Tibial nerve (tissue), 4 donors: ENCODE results near the gene GRB2. TPM values are rescaled to one million over a fixed set of nuclear protein-coding genes. Genes with fewer than 3 reads are reported as not detected.
A peak's percentile ranks its signal among the peaks of the same experiment; 100 is the strongest.

Experiments
- DNase-seq, 2 donors: peaks; one replicate each; pipeline ENCODE4 v3.0.0-alpha.2; 2019; ENCODE audit warnings: low spot score in 2 of 2
- H3K27ac ChIP-seq, 4 donors: fragments of 200-600 bp; sonication (generic) in 3 of 4; one replicate each; pipeline ENCODE4 v1.5.1; 2017 to 2019; ENCODE audit warnings: mild to moderate bottlenecking in 1 of 4
- H3K27me3 ChIP-seq, 2 donors: fragments of 200-600 bp; sonication (generic) in 1 of 2; one replicate each; pipeline versions ENCODE4 v1.5.1 to v1.6.0; 2017 to 2019
- H3K36me3 ChIP-seq, 3 donors: fragments of 200-600 bp; sonication (generic); one replicate each; pipeline ENCODE4 v1.5.1; 2018 to 2019
- H3K4me1 ChIP-seq, 4 donors: fragments of 200-600 bp; sonication (generic) in 3 of 4; one replicate each; pipeline ENCODE4 v1.5.1; 2017 to 2019
- H3K4me3 ChIP-seq, 4 donors: fragments of 200-600 bp; sonication (generic) in 3 of 4; one replicate each; pipeline ENCODE4 v1.5.1; 2017 to 2019; ENCODE audit warnings: mild to moderate bottlenecking in 1 of 4, moderate library complexity in 1 of 4
- H3K9me3 ChIP-seq, 4 donors: fragments of 200-600 bp; sonication (generic) in 3 of 4; one replicate each; pipeline ENCODE4 v1.5.1; 2017 to 2019
- CTCF ChIP-seq, 5 experiments: fragments of 200-600 bp in 3 of 5; fragments of 450-650 bp in 2 of 5; sonication (generic) in 3 of 5; IDR thresholded peaks; one replicate each; pipeline ENCODE4 v1.5.1; 2016 to 2019; ENCODE audit warnings: antibody characterized with exemption in 5 of 5, mild to moderate bottlenecking in 3 of 5, moderate library complexity in 2 of 5
- EP300 ChIP-seq, 2 donors: sonication (generic); formaldehyde crosslinking; IDR thresholded peaks; one replicate each; pipeline ENCODE4 v1.6.1; 2017; ENCODE audit warnings: antibody characterized with exemption in 2 of 2, mild to moderate bottlenecking in 1 of 2
- POLR2A ChIP-seq, 2 donors: fragments of 450-650 bp; IDR thresholded peaks; one replicate each; pipeline ENCODE4 v1.6.1; 2017; ENCODE audit warnings: antibody characterized with exemption in 2 of 2, mild to moderate bottlenecking in 2 of 2, moderate library complexity in 2 of 2
- WGBS, 2 donors: methylation state at CpG; one replicate each; pipeline ENCODE4 v1.1.5; 2018; 5-methylcytosine and 5-hydroxymethylcytosine counted together
- total RNA-seq, 4 donors: library from RNA; depleted of rRNA; stranded (reverse); fragments of >200 nt; gene quantifications; one replicate each; pipeline ENCODE4 v1.1.0, GENCODE V29; 2016

Gene GRB2
- total RNA-seq, 4 donors from 2014 or later, result 77.6 to 139 (median 133) TPM

GRCh38 chr17:75339971-75340370, 65.5 kb downstream of the GRB2 start:
- H3K27me3 ChIP-seq, result no peaks in the 10 kb centered on the region
- H3K27ac ChIP-seq, result no peak overlapping the region
- no peak overlapping the region for H3K4me3 ChIP-seq
- WGBS, 2 donors, result 88 to 89% methylated on average over 3 of the region's 3 CpGs
- no peak for DNase-seq
- H3K36me3 ChIP-seq, result no peaks in the 10 kb centered on the region
- TF ChIP-seq CTCF (IDR thresholded peaks at IDR 0.05) (no peak), EP300 (IDR thresholded peaks at IDR 0.05) (no peak), POLR2A (IDR thresholded peaks at IDR 0.05) (no peak)
- H3K9me3 ChIP-seq, result no peaks in the 10 kb centered on the region
- H3K4me1 ChIP-seq, result peaks cover 0 to 66% (median 20%) of the 10 kb centered on the region in 4 donors

GRCh38 chr17:75338335-75338734, 67.1 kb downstream of the GRB2 start:
- Histone ChIP-seq H3K27ac (peak overlapping the region in 3 of 4 donors; percentile 3 to 37 (median 9)), H3K36me3 (no peaks in the 10 kb centered on the region), H3K4me1 (peaks cover 0 to 51% (median 14%) of the 10 kb centered on the region in 4 donors), H3K9me3 (no peaks in the 10 kb centered on the region), H3K4me3 (no peak overlapping the region), H3K27me3 (no peaks in the 10 kb centered on the region)
- 44 to 48% methylated on average over 6 of the region's 6 CpGs for WGBS, 2 donors
- DNase-seq, result no peak
- no peak for TF ChIP-seq POLR2A (IDR thresholded peaks at IDR 0.05)
- TF ChIP-seq CTCF (IDR thresholded peaks at IDR 0.05), result no peak
- TF ChIP-seq EP300 (IDR thresholded peaks at IDR 0.05), result no peak

GRCh38 chr17:75335315-75335714, 70.2 kb downstream of the GRB2 start:
- H3K9me3 ChIP-seq, result no peaks in the 10 kb centered on the region
- H3K4me1 ChIP-seq, result peaks cover 0 to 48% (median 16%) of the 10 kb centered on the region in 4 donors
- no peak for DNase-seq
- no peak overlapping the region for H3K27ac ChIP-seq
- WGBS, 2 donors, result 84 to 92% methylated on average over 3 of the region's 3 CpGs
- H3K36me3 ChIP-seq, result no peaks in the 10 kb centered on the region
- H3K4me3 ChIP-seq, result no peak overlapping the region
- no peaks in the 10 kb centered on the region for H3K27me3 ChIP-seq
- TF ChIP-seq POLR2A (IDR thresholded peaks at IDR 0.05), result no peak
- no peak for TF ChIP-seq CTCF (IDR thresholded peaks at IDR 0.05)
- TF ChIP-seq EP300 (IDR thresholded peaks at IDR 0.05), result no peak

- H3K4me1 ChIP-seq, result peaks cover 0 to 45% (median 16%) of the 10 kb centered on the region in 4 donors
- no peaks in the 10 kb centered on the region for H3K9me3 ChIP-seq
- 98% methylated on average over 3 of the region's 3 CpGs for WGBS, 2 donors
- H3K27ac ChIP-seq, result no peak overlapping the region
- no peak for DNase-seq
- no peak for TF ChIP-seq CTCF (IDR thresholded peaks at IDR 0.05)
- no peak for TF ChIP-seq POLR2A (IDR thresholded peaks at IDR 0.05)
- TF ChIP-seq EP300 (IDR thresholded peaks at IDR 0.05), result no peak
- H3K27me3 ChIP-seq, result no peaks in the 10 kb centered on the region
- H3K4me3 ChIP-seq, result no peak overlapping the region
- peaks cover 0 to 5% (median 0%) of the 10 kb centered on the region in 3 donors for H3K36me3 ChIP-seq
Measured at GRCh38 chr17:75334723-75335122, 70.8 kb downstream of the GRB2 start.

- H3K27ac ChIP-seq, result peak overlapping the region in 1 of 4 donors; percentile 33
- TF ChIP-seq CTCF (IDR thresholded peaks at IDR 0.05), result no peak
- no peaks in the 10 kb centered on the region for H3K27me3 ChIP-seq
- H3K9me3 ChIP-seq, result no peaks in the 10 kb centered on the region
- WGBS, 2 donors, result 41 to 46% methylated on average over 6 of the region's 6 CpGs
- no peak for DNase-seq
- H3K4me1 ChIP-seq, result peaks cover 0 to 35% (median 15%) of the 10 kb centered on the region in 4 donors
- H3K4me3 ChIP-seq, result no peak overlapping the region
- H3K36me3 ChIP-seq, result peaks cover 0 to 9% (median 0%) of the 10 kb centered on the region in 3 donors
Measured at GRCh38 chr17:75331671-75332070, 73.8 kb downstream of the GRB2 start.
